ENCODE data around the gene VAT1L.

DNA sequence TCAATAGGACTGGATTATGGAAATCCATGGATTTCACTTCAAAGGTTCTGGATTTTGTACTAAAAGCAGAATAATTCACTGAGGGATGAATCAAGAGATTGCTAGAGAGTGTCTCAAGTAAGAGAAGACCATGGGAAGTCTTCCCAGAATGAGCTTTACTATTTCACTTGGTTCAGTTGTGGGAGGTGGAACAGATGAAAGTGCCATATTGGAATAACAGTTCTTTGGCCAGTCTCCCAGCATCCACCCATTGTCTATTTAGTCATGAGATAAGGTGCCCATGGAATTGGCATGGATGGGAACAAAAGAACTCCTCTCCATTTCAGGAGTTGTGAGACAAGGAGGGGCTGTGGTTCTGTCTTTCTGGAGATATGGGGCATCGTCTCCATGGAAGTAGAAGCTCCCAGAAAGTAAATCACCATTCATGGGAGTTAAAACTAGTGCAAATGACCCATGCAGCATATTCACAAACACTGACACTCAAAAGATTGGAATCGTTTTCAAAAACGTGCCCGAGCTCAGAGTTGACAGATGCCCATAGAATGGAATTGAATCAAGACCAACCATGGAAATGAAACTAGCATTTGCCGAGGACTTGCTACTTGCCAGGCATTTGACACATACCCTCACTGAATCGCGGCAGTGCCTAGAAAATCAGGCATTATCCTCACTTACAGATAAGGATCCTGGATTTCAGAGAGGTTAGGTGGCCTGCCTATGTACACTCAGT lies 197.8 kb downstream of the VAT1L start:
- TF ChIP-seq, protein P1, sequence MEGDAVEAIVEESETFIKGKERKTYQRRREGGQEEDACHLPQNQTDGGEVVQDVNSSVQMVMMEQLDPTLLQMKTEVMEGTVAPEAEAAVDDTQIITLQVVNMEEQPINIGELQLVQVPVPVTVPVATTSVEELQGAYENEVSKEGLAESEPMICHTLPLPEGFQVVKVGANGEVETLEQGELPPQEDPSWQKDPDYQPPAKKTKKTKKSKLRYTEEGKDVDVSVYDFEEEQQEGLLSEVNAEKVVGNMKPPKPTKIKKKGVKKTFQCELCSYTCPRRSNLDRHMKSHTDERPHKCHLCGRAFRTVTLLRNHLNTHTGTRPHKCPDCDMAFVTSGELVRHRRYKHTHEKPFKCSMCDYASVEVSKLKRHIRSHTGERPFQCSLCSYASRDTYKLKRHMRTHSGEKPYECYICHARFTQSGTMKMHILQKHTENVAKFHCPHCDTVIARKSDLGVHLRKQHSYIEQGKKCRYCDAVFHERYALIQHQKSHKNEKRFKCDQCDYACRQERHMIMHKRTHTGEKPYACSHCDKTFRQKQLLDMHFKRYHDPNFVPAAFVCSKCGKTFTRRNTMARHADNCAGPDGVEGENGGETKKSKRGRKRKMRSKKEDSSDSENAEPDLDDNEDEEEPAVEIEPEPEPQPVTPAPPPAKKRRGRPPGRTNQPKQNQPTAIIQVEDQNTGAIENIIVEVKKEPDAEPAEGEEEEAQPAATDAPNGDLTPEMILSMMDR (conservative IDR thresholded peaks at IDR 0.05; ENCODE audit: low read depth in 2 of 2) = no peak
- TF ChIP-seq, protein P2, sequence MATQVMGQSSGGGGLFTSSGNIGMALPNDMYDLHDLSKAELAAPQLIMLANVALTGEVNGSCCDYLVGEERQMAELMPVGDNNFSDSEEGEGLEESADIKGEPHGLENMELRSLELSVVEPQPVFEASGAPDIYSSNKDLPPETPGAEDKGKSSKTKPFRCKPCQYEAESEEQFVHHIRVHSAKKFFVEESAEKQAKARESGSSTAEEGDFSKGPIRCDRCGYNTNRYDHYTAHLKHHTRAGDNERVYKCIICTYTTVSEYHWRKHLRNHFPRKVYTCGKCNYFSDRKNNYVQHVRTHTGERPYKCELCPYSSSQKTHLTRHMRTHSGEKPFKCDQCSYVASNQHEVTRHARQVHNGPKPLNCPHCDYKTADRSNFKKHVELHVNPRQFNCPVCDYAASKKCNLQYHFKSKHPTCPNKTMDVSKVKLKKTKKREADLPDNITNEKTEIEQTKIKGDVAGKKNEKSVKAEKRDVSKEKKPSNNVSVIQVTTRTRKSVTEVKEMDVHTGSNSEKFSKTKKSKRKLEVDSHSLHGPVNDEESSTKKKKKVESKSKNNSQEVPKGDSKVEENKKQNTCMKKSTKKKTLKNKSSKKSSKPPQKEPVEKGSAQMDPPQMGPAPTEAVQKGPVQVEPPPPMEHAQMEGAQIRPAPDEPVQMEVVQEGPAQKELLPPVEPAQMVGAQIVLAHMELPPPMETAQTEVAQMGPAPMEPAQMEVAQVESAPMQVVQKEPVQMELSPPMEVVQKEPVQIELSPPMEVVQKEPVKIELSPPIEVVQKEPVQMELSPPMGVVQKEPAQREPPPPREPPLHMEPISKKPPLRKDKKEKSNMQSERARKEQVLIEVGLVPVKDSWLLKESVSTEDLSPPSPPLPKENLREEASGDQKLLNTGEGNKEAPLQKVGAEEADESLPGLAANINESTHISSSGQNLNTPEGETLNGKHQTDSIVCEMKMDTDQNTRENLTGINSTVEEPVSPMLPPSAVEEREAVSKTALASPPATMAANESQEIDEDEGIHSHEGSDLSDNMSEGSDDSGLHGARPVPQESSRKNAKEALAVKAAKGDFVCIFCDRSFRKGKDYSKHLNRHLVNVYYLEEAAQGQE (IDR thresholded peaks at IDR 0.05; ENCODE audit: unreplicated experiment) = no peak
- no peak for TF ChIP-seq EZH2 (IDR thresholded peaks at IDR 0.05; ENCODE audit: low read depth, unreplicated experiment)
- no peak for TF ChIP-seq POLR2AphosphoS5 (IDR thresholded peaks at IDR 0.05; ENCODE audit: low read depth)
- TF ChIP-seq ZNF331 (CRISPR knock-in tag; IDR thresholded peaks at IDR 0.05; ENCODE audit: low read depth) = no peak
- TF ChIP-seq EZH2phosphoT487 (IDR thresholded peaks at IDR 0.05; ENCODE audit: unreplicated experiment) = no peak
- TF ChIP-seq, protein P3, sequence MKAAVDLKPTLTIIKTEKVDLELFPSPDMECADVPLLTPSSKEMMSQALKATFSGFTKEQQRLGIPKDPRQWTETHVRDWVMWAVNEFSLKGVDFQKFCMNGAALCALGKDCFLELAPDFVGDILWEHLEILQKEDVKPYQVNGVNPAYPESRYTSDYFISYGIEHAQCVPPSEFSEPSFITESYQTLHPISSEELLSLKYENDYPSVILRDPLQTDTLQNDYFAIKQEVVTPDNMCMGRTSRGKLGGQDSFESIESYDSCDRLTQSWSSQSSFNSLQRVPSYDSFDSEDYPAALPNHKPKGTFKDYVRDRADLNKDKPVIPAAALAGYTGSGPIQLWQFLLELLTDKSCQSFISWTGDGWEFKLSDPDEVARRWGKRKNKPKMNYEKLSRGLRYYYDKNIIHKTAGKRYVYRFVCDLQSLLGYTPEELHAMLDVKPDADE (IDR thresholded peaks at IDR 0.05) = no peak
- TF ChIP-seq CREB1 (CRISPR knock-in tag; IDR thresholded peaks at IDR 0.05; ENCODE audit: low read depth) = no peak
- TF ChIP-seq JUNB (IDR thresholded peaks at IDR 0.05; ENCODE audit: unreplicated experiment) = no peak
- no peak for TF ChIP-seq STAT1 (IDR thresholded peaks at IDR 0.05; ENCODE audit: unreplicated experiment)
- TF ChIP-seq ZNF114 (CRISPR knock-in tag; IDR thresholded peaks at IDR 0.05) = no peak
- TF ChIP-seq, protein P4, sequence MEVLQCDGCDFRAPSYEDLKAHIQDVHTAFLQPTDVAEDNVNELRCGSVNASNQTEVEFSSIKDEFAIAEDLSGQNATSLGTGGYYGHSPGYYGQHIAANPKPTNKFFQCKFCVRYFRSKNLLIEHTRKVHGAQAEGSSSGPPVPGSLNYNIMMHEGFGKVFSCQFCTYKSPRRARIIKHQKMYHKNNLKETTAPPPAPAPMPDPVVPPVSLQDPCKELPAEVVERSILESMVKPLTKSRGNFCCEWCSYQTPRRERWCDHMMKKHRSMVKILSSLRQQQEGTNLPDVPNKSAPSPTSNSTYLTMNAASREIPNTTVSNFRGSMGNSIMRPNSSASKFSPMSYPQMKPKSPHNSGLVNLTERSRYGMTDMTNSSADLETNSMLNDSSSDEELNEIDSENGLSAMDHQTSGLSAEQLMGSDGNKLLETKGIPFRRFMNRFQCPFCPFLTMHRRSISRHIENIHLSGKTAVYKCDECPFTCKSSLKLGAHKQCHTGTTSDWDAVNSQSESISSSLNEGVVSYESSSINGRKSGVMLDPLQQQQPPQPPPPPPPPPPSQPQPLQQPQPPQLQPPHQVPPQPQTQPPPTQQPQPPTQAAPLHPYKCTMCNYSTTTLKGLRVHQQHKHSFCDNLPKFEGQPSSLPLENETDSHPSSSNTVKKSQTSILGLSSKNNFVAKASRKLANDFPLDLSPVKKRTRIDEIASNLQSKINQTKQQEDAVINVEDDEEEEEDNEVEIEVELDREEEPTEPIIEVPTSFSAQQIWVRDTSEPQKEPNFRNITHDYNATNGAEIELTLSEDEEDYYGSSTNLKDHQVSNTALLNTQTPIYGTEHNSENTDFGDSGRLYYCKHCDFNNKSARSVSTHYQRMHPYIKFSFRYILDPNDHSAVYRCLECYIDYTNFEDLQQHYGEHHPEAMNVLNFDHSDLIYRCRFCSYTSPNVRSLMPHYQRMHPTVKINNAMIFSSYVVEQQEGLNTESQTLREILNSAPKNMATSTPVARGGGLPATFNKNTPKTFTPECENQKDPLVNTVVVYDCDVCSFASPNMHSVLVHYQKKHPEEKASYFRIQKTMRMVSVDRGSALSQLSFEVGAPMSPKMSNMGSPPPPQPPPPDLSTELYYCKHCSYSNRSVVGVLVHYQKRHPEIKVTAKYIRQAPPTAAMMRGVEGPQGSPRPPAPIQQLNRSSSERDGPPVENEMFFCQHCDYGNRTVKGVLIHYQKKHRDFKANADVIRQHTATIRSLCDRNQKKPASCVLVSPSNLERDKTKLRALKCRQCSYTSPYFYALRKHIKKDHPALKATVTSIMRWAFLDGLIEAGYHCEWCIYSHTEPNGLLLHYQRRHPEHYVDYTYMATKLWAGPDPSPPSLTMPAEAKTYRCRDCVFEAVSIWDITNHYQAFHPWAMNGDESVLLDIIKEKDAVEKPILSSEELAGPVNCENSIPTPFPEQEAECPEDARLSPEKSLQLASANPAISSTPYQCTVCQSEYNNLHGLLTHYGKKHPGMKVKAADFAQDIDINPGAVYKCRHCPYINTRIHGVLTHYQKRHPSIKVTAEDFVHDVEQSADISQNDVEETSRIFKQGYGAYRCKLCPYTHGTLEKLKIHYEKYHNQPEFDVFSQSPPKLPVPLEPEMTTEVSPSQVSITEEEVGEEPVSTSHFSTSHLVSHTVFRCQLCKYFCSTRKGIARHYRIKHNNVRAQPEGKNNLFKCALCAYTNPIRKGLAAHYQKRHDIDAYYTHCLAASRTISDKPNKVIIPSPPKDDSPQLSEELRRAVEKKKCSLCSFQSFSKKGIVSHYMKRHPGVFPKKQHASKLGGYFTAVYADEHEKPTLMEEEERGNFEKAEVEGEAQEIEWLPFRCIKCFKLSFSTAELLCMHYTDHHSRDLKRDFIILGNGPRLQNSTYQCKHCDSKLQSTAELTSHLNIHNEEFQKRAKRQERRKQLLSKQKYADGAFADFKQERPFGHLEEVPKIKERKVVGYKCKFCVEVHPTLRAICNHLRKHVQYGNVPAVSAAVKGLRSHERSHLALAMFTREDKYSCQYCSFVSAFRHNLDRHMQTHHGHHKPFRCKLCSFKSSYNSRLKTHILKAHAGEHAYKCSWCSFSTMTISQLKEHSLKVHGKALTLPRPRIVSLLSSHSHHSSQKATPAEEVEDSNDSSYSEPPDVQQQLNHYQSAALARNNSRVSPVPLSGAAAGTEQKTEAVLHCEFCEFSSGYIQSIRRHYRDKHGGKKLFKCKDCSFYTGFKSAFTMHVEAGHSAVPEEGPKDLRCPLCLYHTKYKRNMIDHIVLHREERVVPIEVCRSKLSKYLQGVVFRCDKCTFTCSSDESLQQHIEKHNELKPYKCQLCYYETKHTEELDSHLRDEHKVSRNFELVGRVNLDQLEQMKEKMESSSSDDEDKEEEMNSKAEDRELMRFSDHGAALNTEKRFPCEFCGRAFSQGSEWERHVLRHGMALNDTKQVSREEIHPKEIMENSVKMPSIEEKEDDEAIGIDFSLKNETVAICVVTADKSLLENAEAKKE (CRISPR knock-in tag; IDR thresholded peaks at IDR 0.05) = no peak
- no peak for TF ChIP-seq NANOG (IDR thresholded peaks at IDR 0.05; ENCODE audit: borderline replicate concordance)

Data from GM23338 (cell line).